ENCODE measurements around the gene TRIM14.
"Not testable (repeated sequence)": the region's sequence is repeated elsewhere in the genome, so short reads cannot be mapped to it uniquely, and the experiment has no call there.

TRIM14 gene

DNA sequence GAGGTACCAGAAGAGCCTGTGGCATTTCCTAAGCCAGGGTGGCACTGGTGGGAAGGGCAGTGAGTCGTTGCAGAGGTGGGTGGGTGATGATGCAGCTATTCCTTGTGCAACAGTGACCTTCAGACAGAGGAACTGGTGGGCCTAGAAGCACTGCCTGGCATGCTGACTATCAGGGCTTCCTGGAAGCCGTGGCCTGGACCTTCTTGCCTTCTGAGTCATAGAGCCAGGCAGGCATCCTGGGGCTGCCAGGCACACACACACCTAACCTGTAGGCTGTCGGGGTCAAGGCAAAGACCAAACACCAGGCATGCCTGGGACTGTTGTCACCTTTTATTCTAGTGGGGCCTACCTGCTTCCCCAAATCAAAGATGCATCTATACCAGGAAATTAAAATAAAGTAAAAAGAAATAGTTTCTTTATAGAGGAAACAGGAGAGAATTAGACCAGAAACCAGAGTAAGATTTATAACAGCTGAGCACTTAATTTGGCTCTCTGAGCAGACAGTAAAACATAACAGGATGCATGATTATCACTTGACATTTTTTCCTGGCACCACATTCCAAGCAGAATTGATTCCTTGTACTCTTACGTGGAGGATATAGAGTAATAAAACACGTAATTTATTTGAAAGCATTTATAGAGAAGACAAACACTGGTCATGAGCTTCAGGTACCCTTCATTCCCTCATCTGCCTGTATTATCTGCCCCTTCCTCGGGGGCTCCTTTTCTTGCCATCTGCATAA, 37.4 kb downstream of the TRIM14 start:
- DNase-seq (ENCODE audit: low spot score) = peak; percentile 30

DNA sequence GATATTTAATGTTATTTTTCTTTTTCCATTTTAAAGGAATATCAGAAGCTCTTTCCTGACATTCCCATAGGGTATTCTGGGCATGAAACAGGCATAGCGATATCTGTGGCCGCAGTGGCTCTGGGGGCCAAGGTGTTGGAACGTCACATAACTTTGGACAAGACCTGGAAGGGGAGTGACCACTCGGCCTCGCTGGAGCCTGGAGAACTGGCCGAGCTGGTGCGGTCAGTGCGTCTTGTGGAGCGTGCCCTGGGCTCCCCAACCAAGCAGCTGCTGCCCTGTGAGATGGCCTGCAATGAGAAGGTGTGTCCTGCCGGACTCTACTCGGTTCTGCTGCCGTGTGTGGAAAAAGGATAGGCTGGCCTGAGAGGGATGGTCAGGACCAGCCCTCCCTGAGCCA, 38.2 kb downstream of the TRIM14 start:
- no peak for DNase-seq (ENCODE audit: low spot score)

DNA sequence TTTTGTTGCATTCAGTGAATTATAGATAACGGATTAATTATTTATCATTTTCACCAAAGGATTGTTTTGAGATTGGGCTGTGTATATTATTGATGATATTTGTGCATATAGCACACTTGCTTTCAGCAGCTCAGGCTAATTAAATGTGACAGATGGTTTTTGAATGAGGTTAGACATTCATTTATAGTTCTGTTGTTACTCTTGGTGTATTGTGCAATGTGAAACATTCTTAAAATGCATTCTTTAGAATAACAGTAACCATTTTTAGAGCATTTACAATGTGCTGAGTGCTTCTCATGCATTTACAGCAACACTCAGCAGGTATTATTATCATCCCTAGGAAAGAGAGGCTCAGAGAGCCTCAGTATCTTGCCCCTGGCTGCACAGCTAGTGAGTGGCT, 38.7 kb downstream of the TRIM14 start:
- DNase-seq (ENCODE audit: low spot score) = peak; percentile 32

DNA sequence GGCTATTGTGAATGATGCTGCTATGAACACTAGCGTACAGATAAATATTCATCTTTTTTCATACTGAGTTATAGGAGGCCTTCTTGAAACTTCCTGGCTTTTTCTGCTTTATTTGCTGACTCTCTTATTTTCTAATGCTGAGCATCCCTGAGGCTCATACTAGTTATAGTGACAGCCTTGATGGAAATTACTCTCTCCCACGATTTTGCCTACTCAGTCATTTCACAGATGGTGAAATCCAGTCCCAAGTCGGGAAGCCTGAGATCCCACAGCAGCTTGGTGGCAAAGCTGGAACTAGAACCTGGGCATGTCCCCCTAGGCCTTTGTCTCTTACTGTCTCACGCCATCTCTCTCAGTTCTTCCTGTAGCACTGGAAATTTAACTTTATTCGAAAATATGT, 40.1 kb downstream of the TRIM14 start:
- DNase-seq (ENCODE audit: low spot score) = no peak

DNA sequence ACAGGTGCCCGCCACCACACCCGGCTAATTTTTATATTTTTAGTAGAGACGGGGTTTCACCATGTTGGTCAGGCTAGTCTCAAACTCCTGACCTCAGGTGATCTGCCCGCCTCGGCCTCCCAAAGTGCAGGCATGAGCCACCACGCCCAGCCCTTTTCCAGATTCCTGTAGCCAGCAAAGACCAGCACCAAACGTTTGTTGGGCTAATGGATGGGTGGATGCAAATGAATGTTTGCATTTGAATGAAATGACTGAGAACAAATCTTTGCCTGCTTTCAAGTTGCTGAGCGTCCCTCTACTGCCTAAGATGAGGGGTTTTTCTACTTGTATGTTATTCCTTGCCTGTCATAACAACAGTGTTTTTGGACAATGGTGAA, 42.5 kb downstream of the TRIM14 start:
- DNase-seq (ENCODE audit: low spot score) = not testable (repeated sequence)

DNA sequence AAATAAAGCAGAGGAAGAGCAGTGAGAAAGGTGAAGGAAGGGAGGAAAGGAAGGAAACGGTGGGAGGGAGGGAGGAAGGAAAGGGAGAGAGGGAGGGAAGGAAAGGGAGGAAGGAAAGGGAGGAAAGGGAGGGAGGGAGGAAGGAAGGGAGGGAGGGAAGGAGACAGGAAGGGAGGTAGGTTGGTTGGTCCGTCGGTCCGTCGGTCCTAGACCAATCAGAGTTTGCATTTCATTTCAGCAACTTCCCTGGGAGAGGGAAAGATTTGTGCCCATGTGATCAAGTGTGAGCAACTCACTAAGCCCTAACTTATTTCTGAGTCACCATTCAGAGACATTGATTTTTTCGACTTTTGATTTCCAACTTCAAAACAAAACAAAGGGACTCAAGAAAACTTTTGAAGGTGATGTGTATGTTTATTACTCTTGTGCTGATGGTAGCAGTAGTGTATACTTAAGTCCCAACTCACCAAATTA, 43.7 kb downstream of the TRIM14 start:
- DNase-seq (ENCODE audit: low spot score) = peak; percentile 76

DNA sequence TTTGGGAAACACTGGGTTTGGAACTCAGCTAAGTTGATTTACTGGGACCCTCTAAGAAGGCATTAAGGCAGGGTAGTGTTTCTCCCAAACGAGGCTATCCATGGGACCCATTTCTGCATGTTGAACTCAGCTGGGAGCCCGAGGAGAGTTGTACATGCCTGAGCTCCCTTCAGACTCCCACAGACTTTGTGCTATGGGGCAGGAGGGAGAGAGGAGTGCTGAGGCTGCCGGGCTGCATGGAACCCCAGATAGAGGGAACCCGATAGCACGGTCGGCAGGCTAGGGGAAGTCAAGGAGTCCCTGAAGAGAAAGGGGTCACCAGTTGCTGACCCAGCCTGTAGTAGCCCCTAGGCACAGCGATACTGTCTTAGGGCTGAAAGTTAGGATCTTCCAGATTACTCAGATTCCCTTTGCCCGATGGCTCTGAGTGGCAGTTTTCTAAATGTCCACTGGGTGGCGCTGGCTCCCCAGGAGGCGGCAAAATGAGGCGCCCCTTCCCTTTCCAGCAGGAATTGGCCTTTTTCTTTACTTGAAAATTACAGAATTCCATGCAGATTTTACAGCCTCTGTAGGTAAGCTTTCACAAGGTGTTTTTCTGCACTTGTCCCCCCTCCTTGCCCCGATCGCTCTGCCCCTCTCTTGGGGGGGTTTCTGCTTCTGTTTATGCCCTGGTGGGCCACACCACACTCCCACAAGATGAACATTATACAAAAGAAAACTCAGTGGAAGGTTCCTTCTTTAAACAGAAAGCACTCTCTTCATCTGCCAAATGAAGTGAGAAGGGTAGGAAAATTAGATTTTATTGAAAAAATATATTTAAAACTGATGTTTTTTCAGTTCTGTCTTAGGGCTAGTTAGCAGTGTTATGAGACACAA, 44.7 kb downstream of the TRIM14 start:
- peak; percentile 70 for DNase-seq (ENCODE audit: low spot score)

DNA sequence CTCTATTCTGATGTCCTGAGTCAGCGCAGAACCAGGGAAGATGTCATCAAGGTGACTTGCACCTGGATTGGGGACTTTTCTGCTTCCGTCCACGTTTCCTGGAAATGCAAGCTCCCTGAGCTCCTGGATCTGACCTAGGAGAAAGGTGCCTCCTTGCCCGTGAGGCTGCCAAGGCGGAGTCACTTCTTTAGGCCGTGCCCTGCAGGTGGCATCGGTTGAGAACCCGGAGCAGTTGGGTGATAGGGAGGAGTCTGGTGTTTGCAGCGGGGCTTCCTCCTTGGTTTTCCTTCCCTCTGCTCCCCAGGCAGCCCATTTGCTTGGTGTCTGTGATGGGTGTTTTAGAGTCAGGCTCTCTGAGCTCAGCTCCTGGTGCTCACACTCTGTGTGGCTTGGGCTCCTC, 47.3 kb downstream of the TRIM14 start:
- DNase-seq (ENCODE audit: low spot score) = no peak

DNA sequence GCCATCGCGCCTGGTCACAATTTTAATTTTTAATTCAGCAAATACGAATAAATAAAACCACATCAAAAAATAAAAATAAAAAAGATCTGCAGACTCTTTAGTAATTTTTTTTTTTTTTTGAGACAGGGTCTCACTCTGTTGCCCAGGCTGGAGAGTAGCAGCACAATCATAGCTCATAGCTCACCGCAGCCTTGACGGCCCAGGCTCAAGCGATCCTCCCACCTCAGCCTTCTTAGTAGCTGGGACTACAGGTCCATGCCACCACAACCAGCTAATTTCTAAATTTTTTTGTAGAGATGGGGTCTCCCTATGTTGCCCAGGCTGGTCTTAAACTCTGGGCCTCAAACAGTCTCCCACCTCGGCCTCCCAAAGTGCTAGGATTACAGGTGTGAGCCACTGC, 48.3 kb downstream of the TRIM14 start:
- DNase-seq (ENCODE audit: low spot score) = no peak

DNA sequence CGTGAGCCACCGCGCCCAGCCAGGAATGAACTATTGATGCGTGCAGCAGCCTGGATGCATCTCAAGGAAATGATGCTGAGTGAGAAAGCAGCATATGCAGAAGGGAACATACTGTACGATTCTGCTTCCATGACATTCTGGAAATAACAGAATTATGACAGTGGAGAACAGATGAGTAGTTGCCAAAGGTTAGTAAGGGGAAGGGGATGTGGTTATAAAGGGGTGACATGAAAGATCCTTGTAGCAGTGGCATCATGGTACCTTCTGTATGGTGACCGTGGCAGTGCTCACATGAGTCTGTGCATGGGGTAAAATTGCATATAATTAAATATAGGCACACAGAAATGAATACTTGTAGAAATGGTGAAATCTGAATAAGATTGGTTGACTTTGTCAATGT, 49.5 kb downstream of the TRIM14 start:
- DNase-seq (ENCODE audit: low spot score) = no peak

DNA sequence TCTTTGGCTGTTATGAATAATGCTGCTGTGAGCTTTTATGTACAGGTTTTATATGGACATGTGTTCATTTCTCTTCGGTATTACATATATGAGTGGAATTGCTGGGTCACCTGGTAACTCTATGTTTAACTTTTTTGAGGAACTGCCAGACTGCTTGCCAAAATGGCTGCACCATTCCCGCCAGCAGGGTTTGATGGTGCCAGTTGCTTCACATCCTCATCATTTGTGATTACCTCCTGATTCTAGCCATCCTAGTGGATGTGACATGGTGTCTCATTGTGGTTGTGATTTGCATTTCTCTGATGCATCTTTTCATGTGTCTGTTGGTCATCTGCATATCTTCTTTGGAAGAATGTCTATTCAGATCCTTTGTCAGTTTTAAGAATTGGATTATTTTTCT, 51.8 kb downstream of the TRIM14 start:
- no peak for DNase-seq (ENCODE audit: low spot score)

DNA sequence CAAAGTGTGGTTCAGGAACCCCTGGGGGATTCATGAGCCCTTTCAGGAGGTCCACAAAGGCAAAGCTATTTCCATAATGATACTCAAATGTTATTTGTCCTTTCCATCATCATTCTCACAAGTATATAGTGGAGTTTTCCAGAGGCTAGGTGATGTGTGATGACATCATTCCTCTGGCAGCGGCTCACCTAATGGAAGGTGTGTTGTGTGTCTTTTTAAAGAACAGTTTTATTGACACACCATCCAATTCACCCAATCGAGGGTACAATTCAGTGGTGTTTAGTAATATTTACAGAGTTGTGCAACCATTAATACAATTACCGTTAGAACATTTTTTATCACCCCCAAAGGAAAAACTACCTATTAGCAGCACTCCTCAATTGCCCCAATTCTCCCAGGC, 52.8 kb downstream of the TRIM14 start:
- no peak for DNase-seq (ENCODE audit: low spot score)

DNA sequence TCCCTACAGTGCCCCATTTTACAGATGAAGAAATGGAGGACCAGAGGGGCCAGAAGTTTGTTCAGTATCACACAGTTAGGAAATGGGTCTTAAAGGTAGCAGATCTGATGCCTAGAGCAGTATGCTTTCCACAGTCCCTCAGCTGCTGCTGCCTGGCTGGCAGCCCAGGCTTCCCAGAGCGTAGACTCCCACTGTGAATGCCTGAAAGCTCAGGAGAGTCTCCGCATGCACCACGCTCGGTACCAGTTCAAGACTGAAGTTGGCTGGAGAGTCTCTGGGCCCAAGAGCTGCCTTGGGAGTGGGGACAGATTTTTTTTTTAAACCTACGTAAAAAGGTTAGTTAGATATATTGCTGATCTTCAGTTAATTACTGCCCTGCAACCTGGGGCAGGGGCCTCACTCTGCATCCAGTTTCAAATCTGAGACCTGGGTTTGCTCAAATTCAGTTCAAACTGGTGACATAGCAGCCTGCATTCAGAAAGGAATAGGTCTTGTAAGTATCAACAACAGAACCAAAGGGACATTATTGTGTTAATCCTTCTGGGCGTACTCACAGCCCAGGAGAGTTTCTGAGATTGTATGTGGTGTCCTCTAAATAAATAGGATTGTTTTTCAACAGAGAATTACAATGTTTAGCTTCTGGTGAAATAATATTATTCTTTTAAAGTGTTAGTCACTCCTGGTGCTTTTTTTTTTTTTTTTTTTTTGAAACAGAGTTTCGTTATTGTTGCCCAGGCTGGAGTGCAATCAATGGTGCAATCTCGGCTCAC, 54.2 kb downstream of the TRIM14 start:
- no peak for DNase-seq (ENCODE audit: low spot score)

DNA sequence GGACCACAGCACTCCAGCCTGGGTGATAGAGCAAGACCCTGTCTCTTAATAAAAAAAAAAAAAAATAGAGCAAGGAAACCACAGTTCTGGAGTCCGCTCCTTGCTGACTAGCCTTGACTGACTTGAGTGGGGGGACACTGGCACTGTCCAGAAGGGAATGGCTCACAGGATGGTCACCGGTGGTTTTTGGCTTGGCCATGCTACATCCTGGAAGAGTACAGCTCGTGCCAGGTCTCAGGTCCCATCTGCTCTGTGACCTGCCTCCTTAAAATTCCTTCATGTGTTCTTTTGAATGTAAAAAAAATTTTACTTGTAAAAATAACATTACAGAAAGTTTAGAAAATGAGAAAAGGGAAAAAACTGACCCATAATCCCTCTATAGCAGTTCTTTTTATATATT, 56.9 kb downstream of the TRIM14 start:
- no peak for DNase-seq (ENCODE audit: low spot score)

DNA sequence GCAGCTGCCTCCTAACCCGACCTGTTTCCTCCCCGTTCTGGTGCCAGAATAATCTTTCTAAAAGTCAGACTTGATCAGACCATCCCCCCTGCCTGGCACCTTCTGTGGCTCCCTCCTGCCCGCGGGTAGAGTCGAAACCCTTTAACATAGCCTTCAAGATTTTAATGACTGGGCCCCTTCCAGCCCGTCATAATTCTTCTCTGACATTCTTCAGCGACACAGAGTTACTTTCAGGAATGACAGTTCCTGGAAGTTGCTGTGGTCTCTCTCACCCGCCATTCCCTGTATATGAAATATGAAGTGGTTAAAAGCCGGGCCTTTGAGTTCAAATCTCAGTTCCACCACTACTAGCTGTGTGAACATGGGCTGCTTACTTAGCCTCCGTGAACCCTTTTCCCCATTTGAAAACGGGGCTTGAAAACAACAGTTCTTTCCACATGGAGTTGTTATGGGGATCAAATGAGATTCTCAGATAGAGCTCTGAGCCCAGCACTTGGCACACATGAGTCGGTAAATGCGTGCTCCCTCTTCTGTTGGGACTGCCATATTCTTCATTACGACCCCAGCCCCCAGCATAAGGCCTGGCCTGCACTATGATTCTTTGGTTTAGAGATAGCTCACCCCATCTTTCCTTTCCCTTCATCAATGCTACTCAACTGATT, 61.8 kb downstream of the TRIM14 start:
- no peak for DNase-seq (ENCODE audit: low spot score)

DNA sequence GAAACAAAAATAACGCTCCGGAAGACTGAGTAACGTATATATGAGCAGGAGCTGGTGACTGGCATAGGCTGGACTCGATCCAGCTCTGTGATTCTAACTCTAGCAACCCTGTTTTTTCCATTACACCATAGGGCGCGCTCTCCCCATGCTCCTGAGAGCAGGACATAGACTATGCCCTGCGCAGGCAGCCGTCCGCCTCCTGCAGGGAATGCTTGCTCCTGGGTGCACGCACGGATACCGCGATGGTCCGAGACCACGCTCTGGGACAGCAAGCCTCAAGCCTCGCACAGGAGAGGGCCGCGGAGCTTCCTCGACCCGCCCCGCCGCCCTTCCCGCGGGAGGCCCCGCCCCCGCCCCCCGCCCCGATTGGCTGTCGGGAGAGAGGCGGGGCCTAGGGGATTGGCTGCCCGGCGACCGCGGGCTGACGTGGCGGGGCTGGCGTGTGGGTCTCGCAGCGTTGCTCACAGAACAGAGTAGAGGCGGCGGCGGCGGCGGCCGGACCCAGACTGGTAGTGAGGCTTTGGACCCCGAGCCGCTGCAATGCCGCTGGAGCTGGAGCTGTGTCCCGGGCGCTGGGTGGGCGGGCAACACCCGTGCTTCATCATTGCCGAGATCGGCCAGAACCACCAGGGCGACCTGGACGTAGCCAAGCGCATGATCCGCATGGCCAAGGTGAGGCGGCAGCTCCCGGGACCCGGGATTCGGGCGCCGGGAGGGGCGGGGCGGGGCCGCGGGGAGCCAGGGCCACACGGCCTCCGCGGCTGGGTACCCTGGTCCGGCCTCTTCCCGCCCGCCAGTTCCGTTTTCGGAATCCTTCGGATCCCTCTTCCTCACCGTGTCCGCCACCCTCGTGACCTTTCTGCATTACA, 62.5 kb downstream of the TRIM14 start, which contains the start of gene NANS:
TSS of gene NANS (plus strand) at position 464 of the 869 bp plus-strand sequence. CDS start at position 541, 77 bp downstream.
- DNase-seq (ENCODE audit: low spot score) = peak; percentile 90

DNA sequence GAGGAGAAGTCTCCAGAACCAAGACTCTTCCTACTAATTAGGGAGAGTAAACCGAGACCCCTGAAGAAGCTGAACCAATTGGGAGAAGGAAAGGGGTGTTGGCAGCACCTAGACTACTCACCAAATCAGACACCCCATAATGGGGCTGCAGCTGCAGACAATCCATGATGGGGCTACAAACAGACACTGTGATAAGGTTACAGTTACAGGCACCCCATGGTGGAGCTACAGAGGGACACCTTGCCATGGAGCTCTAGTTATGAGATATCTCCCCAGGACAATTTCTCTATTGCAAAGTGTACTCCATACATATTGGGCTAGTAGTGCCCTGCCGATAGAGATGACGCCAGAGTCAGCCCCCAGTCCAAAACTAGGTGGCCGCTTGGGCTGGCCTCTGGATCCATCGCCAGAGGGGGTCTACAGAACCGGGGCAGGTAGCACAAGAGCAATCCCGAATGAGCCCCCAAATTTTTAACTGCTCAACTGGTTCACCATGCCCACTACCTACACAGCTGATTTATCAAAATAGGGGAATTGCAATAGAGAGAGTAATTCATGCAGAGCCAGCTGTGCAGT, 64.6 kb downstream of the TRIM14 start:
- no peak for DNase-seq (ENCODE audit: low spot score)

DNA sequence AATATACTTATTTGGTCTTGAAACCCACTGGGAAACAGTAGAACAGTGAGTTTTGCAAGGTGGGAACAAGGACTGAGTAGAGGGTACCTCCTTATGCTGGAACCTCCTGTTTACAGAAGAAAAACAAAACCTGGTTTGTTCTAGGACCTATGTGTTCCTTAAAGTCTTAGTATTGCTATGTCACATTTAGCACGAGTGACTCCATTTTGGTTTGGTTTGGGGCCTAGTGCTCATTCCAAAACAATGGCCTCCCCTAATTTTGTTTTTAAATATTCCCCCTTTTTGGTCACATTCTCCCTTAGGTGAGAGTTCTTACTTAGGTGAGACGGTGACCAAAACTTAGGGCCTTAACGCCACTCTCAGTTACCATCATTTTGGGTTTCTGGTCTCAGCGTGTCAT, 68.7 kb downstream of the TRIM14 start:
- DNase-seq (ENCODE audit: low spot score) = no peak

DNA sequence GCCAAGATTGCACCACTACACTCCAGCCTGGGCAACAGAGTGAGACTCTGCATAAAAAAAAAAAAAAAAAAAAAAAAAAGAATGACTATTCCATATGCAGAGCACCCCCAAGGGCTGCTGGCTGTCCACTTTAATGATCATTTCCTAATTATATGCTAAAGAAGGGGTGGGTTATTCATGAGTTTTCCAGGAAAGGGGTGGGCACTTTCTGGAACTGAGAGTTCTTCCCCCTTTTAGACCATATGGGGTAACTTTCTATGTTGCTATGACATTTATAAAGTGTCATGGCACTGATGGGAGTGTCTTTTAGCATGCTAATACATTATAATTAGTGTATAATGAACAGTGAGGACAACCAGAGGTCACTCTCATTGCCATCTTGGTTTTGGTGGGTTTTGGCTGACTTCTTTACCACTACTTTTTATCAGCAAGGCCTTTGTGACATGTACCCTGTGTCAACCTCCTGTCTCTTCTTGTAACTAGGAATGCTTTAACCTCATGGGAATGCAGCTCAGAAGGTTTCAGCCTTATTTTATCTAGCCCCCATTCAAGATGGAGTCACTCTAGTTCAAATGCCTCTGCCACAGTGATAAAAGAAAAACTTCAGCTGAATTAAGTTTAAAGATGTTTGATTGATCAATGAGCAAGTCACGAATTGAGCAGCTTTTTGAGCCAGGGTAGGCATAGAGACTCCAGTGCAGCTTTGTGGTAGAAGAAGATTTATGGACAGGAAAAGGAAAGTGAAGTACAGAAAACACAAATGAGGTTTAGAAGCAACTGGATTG, 69.5 kb downstream of the TRIM14 start:
- no peak for DNase-seq (ENCODE audit: low spot score)

DNA sequence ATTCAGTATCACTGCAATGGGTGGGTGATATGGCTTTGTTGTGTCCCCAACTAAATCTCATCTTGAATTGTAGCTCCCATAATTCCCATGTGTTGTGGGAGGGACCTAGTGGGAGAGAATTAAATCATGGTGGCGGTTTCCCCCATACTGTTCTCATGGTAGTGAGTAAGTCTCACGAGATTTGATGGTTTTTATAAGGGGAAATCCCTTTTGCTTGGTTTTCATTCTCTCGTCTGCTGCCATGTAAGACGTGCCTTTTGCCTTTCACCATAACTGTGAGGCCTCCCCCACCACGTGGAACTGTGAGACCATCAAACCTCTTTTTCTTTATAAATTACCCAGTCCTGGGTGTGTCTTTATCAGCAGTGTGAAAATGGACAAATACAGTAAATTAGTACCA, 72.0 kb downstream of the TRIM14 start:
- no peak for DNase-seq (ENCODE audit: low spot score)
